HG03097 (cell line): Measurements from ENCODE around the gene SH2D2A.

Experiments used
- ATAC-seq: cut with Tn5 transposase; IDR thresholded peaks from one replicate; pipeline ENCODE4 v1.9.1; 2021; ENCODE audit not compliant: unreplicated experiment, low FRiP score

The SH2D2A gene

GRCh38 chr1:156848461-156849150, 32.0 kb upstream of the SH2D2A start:
- no peak for ATAC-seq

GRCh38 chr1:156847591-156848460, 31.2 kb upstream of the SH2D2A start:
- ATAC-seq, result no peak

- no peak for ATAC-seq
Observed at GRCh38 chr1:156846643-156847042, 30.0 kb upstream of the SH2D2A start.

- no peak for ATAC-seq
Observed at GRCh38 chr1:156845953-156846545, 29.4 kb upstream of the SH2D2A start.

GRCh38 chr1:156845055-156845952, 28.7 kb upstream of the SH2D2A start:
- ATAC-seq, result no peak

GRCh38 chr1:156844638-156845037, 28.0 kb upstream of the SH2D2A start:
- no peak for ATAC-seq

- no peak for ATAC-seq
Observed at GRCh38 chr1:156844102-156844501, 27.5 kb upstream of the SH2D2A start.

GRCh38 chr1:156842618-156843300, 26.1 kb upstream of the SH2D2A start:
- no peak for ATAC-seq

GRCh38 chr1:156841295-156841855, 24.7 kb upstream of the SH2D2A start:
- ATAC-seq, result no peak

- no peak for ATAC-seq
Observed at GRCh38 chr1:156840898-156841279, 24.2 kb upstream of the SH2D2A start.

GRCh38 chr1:156840186-156840897, 23.7 kb upstream of the SH2D2A start:
- no peak for ATAC-seq

- ATAC-seq, result no peak
Observed at GRCh38 chr1:156839426-156840109, 22.9 kb upstream of the SH2D2A start.

GRCh38 chr1:156838972-156839371, 22.3 kb upstream of the SH2D2A start:
- ATAC-seq, result no peak

GRCh38 chr1:156836892-156837291, 20.2 kb upstream of the SH2D2A start:
- no peak for ATAC-seq

GRCh38 chr1:156836041-156836654, 19.5 kb upstream of the SH2D2A start:
- no peak for ATAC-seq

GRCh38 chr1:156834322-156834721, 17.7 kb upstream of the SH2D2A start:
- no peak for ATAC-seq

GRCh38 chr1:156833603-156834002, 17.0 kb upstream of the SH2D2A start:
- no peak for ATAC-seq

GRCh38 chr1:156832434-156832833, 15.8 kb upstream of the SH2D2A start:
- no peak for ATAC-seq
